ENCODE results near the gene CIDEC.

Gene CIDEC

DNA sequence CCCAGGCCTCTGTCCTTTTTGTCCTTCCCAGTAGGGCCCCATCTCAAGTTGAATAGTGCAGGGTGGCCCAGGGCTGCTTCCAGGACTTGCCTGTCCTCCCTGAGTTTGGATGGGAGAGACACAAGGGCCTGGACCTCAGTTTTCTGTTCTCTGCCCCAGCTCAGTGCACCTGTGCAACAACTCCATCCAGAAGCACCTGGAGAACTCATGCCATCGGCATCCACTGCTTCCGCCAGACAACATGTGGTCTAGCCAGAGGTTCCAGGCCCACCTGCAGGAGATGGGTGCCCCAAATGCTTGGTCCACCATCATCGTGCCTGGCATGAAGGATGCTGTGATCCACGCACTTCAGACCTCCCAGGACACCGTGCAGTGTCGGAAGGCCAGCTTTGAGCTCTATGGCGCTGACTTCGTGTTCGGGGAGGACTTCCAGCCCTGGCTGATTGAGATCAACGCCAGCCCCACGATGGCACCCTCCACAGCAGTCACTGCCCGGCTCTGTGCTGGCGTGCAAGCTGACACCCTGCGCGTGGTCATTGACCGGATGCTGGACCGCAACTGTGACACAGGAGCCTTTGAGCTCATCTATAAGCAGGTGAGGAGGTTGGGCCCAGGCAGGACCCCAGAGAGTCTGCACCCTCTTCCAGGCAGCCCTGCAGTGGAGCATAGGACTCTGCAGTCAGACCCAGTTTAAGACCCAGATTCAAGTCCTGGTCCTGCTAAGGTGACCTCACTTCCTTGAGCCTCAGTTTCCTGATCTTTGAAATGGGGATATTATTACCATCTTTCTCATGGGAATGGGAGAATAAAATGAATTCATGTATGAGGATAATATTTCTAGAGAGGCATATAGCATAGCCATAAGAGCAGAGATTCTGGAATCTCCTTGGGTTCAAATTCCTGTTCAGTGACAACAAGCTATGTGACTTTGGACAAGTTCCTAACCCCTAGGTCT, 51.0 kb downstream of the CIDEC start:
- H3K36me3 Mint-ChIP-seq (ENCODE audit: low read depth): peaks cover 59% of the 10 kb centered on the region
- no peak for DNase-seq
- H3K27me3 Mint-ChIP-seq: no peaks in the 10 kb centered on the region
- H3K4me3 Mint-ChIP-seq: no peak overlapping the region
- H3K27ac Mint-ChIP-seq: no peak overlapping the region
- H3K4me1 Mint-ChIP-seq (ENCODE audit: low read depth): peaks cover 6% of the 10 kb centered on the region
- H3K9me3 Mint-ChIP-seq: no peaks in the 10 kb centered on the region

DNA sequence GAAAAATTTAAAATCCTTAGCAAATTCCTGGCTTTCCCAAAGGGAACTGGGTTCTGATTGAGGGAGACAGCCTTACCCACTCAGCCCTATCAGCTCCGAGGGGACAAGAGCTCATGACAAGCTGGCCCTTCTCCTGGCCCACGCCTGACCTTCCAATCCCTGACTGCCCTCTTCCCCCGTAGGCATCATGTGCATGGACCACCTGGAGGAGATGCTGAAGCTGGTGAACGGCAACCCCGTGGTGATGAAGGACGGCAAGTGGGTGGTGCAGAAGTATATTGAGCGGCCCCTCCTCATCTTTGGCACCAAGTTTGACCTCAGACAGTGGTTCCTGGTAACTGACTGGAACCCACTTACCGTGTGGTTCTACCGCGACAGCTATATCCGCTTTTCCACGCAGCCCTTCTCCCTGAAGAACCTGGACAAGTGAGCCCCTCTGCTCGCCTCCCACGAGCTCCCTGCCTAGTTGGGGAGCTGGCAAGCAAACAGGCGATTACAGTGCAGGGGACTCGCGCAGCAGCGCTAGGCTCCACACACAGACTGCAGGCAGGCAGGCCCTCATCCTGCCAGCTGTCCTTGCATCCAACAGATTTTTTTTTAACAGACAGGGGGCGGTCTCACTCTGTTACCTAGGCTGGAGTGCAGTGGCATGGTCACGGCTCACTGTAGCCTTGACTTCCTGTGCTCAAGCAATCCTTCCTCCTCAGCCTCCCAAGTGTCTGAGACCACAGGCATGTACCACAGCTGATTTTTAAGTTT, 53.1 kb downstream of the CIDEC start:
- Mint-ChIP-seq H3K27me3 (no peaks in the 10 kb centered on the region), H3K4me1 (ENCODE audit: low read depth) (peaks cover 6% of the 10 kb centered on the region), H3K4me3 (no peak overlapping the region), H3K36me3 (ENCODE audit: low read depth) (peaks cover 41% of the 10 kb centered on the region), H3K9me3 (no peaks in the 10 kb centered on the region), H3K27ac (peak overlapping the region; percentile 4)
- no peak for DNase-seq

DNA sequence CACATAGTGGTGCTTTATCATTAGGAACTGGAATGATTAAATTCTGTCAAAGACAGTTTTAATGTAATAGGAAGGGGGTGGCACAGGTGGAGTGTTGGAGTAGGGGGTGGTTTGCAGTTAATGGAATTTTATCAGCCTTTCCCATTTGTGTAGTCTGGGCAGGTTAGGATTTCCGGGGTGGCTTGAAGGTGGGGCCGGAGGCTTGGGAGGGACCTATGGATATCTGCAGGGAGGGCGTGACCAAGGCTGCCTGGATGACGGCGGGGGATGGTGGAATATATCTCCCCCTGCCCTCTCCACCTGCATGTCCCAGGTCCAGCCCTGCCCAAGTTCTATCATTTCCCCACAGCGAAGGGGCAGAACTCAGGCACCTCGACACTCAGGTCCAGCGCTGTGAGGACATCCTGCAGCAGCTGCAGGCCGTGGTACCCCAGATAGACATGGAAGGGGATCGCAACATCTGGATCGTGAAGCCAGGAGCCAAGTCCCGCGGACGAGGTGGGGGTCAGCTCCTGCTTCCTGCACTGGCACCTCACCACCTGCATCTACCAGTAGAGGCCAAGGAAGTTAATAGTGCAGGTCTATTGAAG, 54.5 kb downstream of the CIDEC start:
- DNase-seq: no peak
- Mint-ChIP-seq H3K27ac (no peak overlapping the region), H3K27me3 (no peaks in the 10 kb centered on the region), H3K9me3 (no peaks in the 10 kb centered on the region), H3K4me1 (ENCODE audit: low read depth) (no peaks in the 10 kb centered on the region), H3K36me3 (ENCODE audit: low read depth) (peaks cover 34% of the 10 kb centered on the region), H3K4me3 (no peak overlapping the region)

DNA sequence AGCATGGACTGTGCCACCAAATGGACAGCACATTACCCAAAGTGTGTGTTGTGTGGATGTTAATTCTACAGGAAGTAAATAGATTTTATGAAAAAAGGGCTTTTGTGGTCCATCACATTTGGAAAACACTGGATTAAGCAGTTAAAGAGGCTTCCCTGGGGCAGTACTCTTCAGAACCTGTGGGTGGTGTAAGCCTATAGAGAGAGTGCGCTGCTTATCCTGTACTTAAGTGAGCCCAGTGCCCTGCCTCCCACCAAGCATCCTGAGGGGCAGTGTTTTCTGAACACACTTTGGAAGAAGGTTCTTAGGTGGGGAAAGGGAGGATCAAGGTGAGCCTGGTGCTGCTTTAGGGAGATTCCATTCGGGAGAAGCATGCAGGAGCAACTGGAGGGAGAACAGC, 59.1 kb downstream of the CIDEC start:
- Mint-ChIP-seq H3K4me3 (no peak overlapping the region), H3K4me1 (ENCODE audit: low read depth) (no peaks in the 10 kb centered on the region), H3K27me3 (no peaks in the 10 kb centered on the region), H3K36me3 (ENCODE audit: low read depth) (peaks cover 14% of the 10 kb centered on the region), H3K27ac (no peak overlapping the region), H3K9me3 (no peaks in the 10 kb centered on the region)
- no peak for DNase-seq

DNA sequence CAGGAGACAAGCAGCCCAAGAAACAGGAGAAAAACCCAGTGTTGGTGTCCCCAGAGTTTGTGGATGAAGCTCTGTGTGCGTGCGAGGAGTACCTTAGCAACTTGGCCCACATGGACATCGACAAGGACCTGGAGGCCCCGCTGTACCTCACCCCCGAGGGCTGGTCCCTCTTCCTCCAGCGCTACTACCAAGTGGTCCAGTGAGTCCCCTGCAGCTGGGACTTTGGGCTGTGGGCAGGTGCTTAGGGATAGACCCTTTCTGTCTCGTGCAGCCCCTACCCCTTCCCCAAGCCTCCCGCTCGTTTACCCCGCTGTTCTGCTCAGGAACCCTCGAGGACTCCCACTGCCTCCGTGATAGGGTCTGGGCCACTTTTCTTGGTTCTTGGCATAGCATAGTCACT, 59.5 kb downstream of the CIDEC start:
- H3K9me3 Mint-ChIP-seq: no peaks in the 10 kb centered on the region

DNA sequence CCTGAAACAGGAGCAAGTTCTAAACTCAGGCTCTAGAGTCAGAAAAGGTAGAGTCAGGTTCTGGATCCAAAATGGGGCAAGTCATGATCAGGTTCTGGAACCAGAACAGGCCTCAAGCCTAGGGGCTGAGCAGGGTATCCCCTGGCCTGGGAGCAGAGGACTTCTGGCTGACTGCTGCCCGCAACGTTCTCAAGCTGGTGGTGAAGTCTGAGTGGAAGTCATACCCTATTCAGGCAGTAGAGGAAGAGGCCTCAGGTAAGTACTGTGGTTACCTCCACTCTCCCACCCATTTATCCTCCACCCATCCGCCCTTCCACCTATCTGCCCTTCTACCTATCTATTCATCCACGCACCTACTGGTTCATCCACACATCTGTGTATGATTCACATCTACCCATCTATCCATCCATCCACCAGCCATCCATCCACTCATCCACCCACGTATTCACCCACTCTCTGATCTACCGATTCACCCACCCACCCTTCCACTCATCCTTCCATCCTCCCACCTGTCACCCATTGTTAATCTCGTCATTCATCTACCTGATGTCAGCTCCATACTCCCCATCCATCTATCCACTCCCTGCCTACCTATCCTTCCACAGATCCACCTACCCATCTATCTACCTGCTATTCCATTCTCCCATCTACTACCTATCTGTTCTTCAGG, 61.3 kb downstream of the CIDEC start:
- DNase-seq: no peak
- Mint-ChIP-seq H3K27me3 (no peaks in the 10 kb centered on the region), H3K27ac (no peak overlapping the region), H3K36me3 (ENCODE audit: low read depth) (peaks cover 19% of the 10 kb centered on the region), H3K4me3 (no peak overlapping the region), H3K4me1 (ENCODE audit: low read depth) (no peaks in the 10 kb centered on the region), H3K9me3 (no peaks in the 10 kb centered on the region)

More for the DNA sequence above, 59.5 kb downstream of the CIDEC start:
- no peak for DNase-seq
- peaks cover 16% of the 10 kb centered on the region for H3K36me3 Mint-ChIP-seq (ENCODE audit: low read depth)
- H3K4me3 Mint-ChIP-seq: no peak overlapping the region
- H3K4me1 Mint-ChIP-seq (ENCODE audit: low read depth): no peaks in the 10 kb centered on the region
- no peaks in the 10 kb centered on the region for H3K27me3 Mint-ChIP-seq
- no peak overlapping the region for H3K27ac Mint-ChIP-seq

DNA sequence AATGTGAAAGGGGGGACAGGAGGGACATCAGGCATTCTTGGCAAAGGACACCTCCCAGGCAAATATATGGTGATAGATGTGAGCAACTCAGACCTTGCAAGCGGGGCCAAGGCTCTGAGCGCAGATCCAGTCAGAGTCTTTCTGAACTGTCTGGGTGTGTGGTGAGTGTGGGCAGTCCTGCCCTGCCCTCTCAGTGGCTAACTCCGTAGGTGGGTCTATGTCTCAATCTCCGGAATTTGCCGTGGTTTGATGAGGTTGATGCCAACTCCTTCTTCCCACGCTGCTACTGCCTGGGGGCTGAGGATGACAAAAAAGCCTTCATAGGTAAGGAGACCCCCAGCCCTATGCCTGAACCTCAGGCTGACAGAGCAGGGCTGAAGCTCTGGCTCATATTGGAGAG, 62.6 kb downstream of the CIDEC start:
- Mint-ChIP-seq H3K27me3 (no peaks in the 10 kb centered on the region), H3K4me1 (ENCODE audit: low read depth) (no peaks in the 10 kb centered on the region), H3K36me3 (ENCODE audit: low read depth) (peaks cover 31% of the 10 kb centered on the region), H3K4me3 (no peak overlapping the region), H3K9me3 (no peaks in the 10 kb centered on the region), H3K27ac (no peak overlapping the region)
- no peak for DNase-seq
